ENCODE measurements around the gene GFOD1.

GRCh38 chr6:13491538-13491937 lies 4.1 kb upstream of the GFOD1 start:
- TF ChIP-seq POLR2A (IDR thresholded peaks at IDR 0.05): no peak
- TF ChIP-seq, protein P1, sequence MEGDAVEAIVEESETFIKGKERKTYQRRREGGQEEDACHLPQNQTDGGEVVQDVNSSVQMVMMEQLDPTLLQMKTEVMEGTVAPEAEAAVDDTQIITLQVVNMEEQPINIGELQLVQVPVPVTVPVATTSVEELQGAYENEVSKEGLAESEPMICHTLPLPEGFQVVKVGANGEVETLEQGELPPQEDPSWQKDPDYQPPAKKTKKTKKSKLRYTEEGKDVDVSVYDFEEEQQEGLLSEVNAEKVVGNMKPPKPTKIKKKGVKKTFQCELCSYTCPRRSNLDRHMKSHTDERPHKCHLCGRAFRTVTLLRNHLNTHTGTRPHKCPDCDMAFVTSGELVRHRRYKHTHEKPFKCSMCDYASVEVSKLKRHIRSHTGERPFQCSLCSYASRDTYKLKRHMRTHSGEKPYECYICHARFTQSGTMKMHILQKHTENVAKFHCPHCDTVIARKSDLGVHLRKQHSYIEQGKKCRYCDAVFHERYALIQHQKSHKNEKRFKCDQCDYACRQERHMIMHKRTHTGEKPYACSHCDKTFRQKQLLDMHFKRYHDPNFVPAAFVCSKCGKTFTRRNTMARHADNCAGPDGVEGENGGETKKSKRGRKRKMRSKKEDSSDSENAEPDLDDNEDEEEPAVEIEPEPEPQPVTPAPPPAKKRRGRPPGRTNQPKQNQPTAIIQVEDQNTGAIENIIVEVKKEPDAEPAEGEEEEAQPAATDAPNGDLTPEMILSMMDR (IDR thresholded peaks at IDR 0.05): no peak

All from heart left ventricle (tissue), 13 donors.